Astrocyte (in vitro differentiated cells and primary cell): ENCODE results near the gene HMCN1.

Source experiments
- CTCF ChIP-seq: IDR thresholded peaks from 2 replicates; pipeline ENCODE4 v1.5.1; 2011; ENCODE audit warnings: low read depth, mild to moderate bottlenecking, inconsistent platforms, low read length, moderate library complexity; ENCODE audit not compliant: insufficient read depth
- EZH2 ChIP-seq: IDR thresholded peaks from 2 replicates; pipeline ENCODE4 v1.6.1; 2012; ENCODE audit warnings: mild to moderate bottlenecking, low read length, inconsistent platforms; ENCODE audit not compliant: insufficient read depth

GRCh38 chr1:185719021-185719420 lies 15.2 kb upstream of the HMCN1 start:
- TF ChIP-seq CTCF (peak; percentile 50), EZH2 (no peak)
